ENCODE measurements around the gene SEPTIN6. TPM values are rescaled to one million over a fixed set of nuclear protein-coding genes. Genes with fewer than 3 reads are reported as not detected.

The SEPTIN6 gene
- total RNA-seq, 2 donors from 2014 or later = 4.9 to 6.7 TPM

GRCh38 chrX:119721926-119722325 is 29.0 kb upstream of the SEPTIN6 start:
- DNase-seq (no peak), ATAC-seq (no peak)
- Histone ChIP-seq H3K4me3 (no peak overlapping the region), H3K9me3 (no peaks in the 10 kb centered on the region), H3K36me3 (replicated peaks in 1 of 2; ENCODE audit: insufficient read depth in 1 of 2, low read depth in 2 of 2) (no peaks in the 10 kb centered on the region), H3K27ac (no peak overlapping the region), H3K4me1 (no peaks in the 10 kb centered on the region), H3K27me3 (no peaks in the 10 kb centered on the region)
- WGBS, 2 donors = 80 to 94% methylated on average over 2 of the region's 2 CpGs
- TF ChIP-seq POLR2A (IDR thresholded peaks at IDR 0.05) (no peak), CTCF (IDR thresholded peaks at IDR 0.05) (no peak)
- intact Hi-C loops (cut with DNase I) = loop anchor here (10.0 kb wide), 1 partner anchor 197 kb away; no protein-coding TSS in a partner anchor

- ATAC-seq (no peak), DNase-seq (no peak)
- TF ChIP-seq CTCF (IDR thresholded peaks at IDR 0.05) (no peak), POLR2A (IDR thresholded peaks at IDR 0.05) (no peak)
- Histone ChIP-seq H3K4me3 (no peak overlapping the region), H3K27ac (no peak overlapping the region), H3K4me1 (no peaks in the 10 kb centered on the region), H3K36me3 (replicated peaks in 1 of 2; ENCODE audit: insufficient read depth in 1 of 2, low read depth in 2 of 2) (no peaks in the 10 kb centered on the region), H3K27me3 (no peaks in the 10 kb centered on the region), H3K9me3 (no peaks in the 10 kb centered on the region)
- 68 to 69% methylated on average over 2 to 5 of the region's 6 CpGs for WGBS, 2 donors
- intact Hi-C loops (cut with DNase I) = loop anchor here (10.0 kb wide), 1 partner anchor 197 kb away; no protein-coding TSS in a partner anchor
These were observed 28.5 kb upstream of the SEPTIN6 start for GRCh38 chrX:119721487-119721886.

- H3K4me3 ChIP-seq = no peak overlapping the region
- H3K4me1 ChIP-seq = no peaks in the 10 kb centered on the region
- ATAC-seq (no peak), DNase-seq (no peak)
- no peaks in the 10 kb centered on the region for H3K27me3 ChIP-seq
- intact Hi-C loops (cut with DNase I) = no loop called here
- WGBS, 2 donors = 87 to 91% methylated on average over 2 of the region's 3 CpGs
- no peaks in the 10 kb centered on the region for H3K36me3 ChIP-seq (replicated peaks in 1 of 2; ENCODE audit: insufficient read depth in 1 of 2, low read depth in 2 of 2)
- no peak for TF ChIP-seq POLR2A (IDR thresholded peaks at IDR 0.05)
- no peak for TF ChIP-seq CTCF (IDR thresholded peaks at IDR 0.05)
- no peak overlapping the region for H3K27ac ChIP-seq
- H3K9me3 ChIP-seq = no peaks in the 10 kb centered on the region
These were observed 16.7 kb upstream of the SEPTIN6 start for GRCh38 chrX:119709630-119710029.

GRCh38 chrX:119708936-119709335 is 16.0 kb upstream of the SEPTIN6 start:
- ATAC-seq = no peak
- Histone ChIP-seq H3K27ac (no peak overlapping the region), H3K4me3 (no peak overlapping the region), H3K27me3 (no peaks in the 10 kb centered on the region), H3K4me1 (no peaks in the 10 kb centered on the region), H3K36me3 (replicated peaks in 1 of 2; ENCODE audit: insufficient read depth in 1 of 2, low read depth in 2 of 2) (no peaks in the 10 kb centered on the region), H3K9me3 (no peaks in the 10 kb centered on the region)
- TF ChIP-seq POLR2A (IDR thresholded peaks at IDR 0.05) = no peak
- TF ChIP-seq CTCF (IDR thresholded peaks at IDR 0.05) = no peak
- DNase-seq = no peak
- 84 to 94% methylated on average over 2 of the region's 2 CpGs for WGBS, 2 donors
- intact Hi-C loops (cut with DNase I) = no loop called here

GRCh38 chrX:119706616-119707015 is 13.6 kb upstream of the SEPTIN6 start:
- H3K27ac ChIP-seq = no peak overlapping the region
- intact Hi-C loops (cut with DNase I) = no loop called here
- TF ChIP-seq CTCF (IDR thresholded peaks at IDR 0.05) = no peak
- no peak for TF ChIP-seq POLR2A (IDR thresholded peaks at IDR 0.05)
- no peak overlapping the region for H3K4me3 ChIP-seq
- 45 to 58% methylated on average over 5 of the region's 5 CpGs for WGBS, 2 donors
- H3K4me1 ChIP-seq = no peaks in the 10 kb centered on the region
- DNase-seq (no peak), ATAC-seq (no peak)
- H3K36me3 ChIP-seq (replicated peaks in 1 of 2; ENCODE audit: insufficient read depth in 1 of 2, low read depth in 2 of 2) = no peaks in the 10 kb centered on the region
- no peaks in the 10 kb centered on the region for H3K9me3 ChIP-seq
- no peaks in the 10 kb centered on the region for H3K27me3 ChIP-seq
